ENCODE results near the gene SORCS2. TPM values are rescaled to one million over a fixed set of nuclear protein-coding genes. Genes with fewer than 3 reads are reported as not detected.

SORCS2 gene
- total RNA-seq, 1 donor from 2014 or later, result not detected

DNA sequence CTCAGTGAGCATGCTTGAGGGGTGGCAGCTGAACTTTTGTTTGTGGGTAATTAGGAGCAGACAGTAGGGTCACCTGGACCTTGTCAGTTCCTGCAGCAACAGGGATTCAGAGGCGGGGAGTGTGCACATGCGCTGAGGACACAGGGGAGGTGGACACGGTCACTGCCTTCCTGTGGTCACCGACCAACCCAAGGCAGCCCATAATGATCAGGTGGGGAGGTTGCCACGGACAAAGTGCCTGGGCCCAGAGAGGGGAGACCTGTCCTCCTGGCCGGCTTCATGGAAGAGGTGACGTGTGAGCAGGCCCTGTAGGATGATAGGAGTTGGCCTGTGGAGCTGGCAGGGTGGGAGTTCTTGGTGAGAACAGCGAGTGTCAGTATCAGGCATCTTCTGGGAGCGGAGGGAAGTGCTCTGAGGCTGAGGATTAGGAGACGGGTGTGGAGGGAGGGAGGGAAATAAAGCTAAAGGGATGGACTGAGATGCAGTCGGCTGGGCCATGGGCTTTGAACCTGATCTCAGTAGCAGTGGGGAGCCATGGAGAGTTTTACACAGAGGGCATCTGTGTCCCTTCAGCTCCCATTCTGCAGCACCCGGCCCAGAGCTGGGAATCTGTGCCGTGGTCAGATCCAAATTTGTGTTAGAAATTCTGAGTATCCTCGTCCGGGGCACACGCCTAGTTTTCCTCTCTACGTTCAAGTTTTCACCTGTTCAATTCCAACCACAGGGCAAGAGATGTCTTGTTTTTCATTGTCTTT is 142.4 kb downstream of the SORCS2 start:
- Mint-ChIP-seq H3K4me1 (ENCODE audit: low read depth) (no peaks in the 10 kb centered on the region), H3K27me3 (ENCODE audit: insufficient read depth) (no peaks in the 10 kb centered on the region), H3K36me3 (ENCODE audit: low read depth) (no peaks in the 10 kb centered on the region), H3K4me3 (no peak overlapping the region), H3K27ac (no peak overlapping the region), H3K9me3 (no peaks in the 10 kb centered on the region)
- intact Hi-C loops (cut with micrococcal nuclease), result loop anchor here (10.0 kb wide), 1 partner anchor 140 kb away; the partner anchor contains the start of gene SORCS2
- DNase-seq (ENCODE audit: low spot score), result no peak

DNA sequence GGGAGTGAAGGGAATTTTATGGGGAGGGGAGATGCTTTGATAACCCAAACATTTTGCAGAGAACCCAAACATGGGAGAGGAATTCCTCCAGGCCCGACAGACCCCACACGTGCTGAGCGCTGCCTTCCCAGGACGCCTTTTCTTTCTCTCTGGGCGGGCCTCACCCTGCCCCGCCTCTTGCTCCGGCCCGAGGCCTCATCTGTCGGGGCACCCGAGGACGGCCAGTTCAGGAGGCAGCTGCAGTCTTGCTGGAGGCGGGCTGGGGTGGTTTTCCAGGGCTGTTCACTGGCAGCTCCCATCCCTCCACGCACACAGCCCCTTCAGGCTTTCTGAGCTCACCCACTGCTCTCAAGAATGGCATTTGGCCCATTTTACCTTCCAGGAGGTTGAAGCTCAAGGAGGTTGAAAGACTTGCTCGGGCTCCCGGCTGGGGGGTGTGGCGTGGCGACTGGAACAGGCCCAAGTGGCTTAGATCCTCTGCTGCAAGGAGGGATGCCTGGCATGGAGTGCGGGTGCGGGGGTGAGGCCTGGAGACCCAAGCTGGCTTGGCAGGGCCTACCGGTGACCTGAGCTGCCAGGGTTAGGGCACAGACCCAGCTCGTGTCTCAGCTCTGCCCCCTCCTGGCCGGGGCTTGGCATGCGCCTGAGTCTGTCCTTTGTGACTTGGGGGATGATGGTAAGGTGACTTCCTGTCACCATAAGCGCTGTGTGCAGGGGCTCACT is 143.2 kb downstream of the SORCS2 start:
- H3K27me3 Mint-ChIP-seq (ENCODE audit: insufficient read depth), result no peaks in the 10 kb centered on the region
- no peak overlapping the region for H3K4me3 Mint-ChIP-seq
- no peaks in the 10 kb centered on the region for H3K9me3 Mint-ChIP-seq
- DNase-seq (ENCODE audit: low spot score), result peak; percentile 30
- H3K4me1 Mint-ChIP-seq (ENCODE audit: low read depth), result no peaks in the 10 kb centered on the region
- intact Hi-C loops (cut with micrococcal nuclease), result loop anchor here (10.0 kb wide), 1 partner anchor 141 kb away; the partner anchor contains the start of gene SORCS2
- no peaks in the 10 kb centered on the region for H3K36me3 Mint-ChIP-seq (ENCODE audit: low read depth)
- H3K27ac Mint-ChIP-seq, result no peak overlapping the region

DNA sequence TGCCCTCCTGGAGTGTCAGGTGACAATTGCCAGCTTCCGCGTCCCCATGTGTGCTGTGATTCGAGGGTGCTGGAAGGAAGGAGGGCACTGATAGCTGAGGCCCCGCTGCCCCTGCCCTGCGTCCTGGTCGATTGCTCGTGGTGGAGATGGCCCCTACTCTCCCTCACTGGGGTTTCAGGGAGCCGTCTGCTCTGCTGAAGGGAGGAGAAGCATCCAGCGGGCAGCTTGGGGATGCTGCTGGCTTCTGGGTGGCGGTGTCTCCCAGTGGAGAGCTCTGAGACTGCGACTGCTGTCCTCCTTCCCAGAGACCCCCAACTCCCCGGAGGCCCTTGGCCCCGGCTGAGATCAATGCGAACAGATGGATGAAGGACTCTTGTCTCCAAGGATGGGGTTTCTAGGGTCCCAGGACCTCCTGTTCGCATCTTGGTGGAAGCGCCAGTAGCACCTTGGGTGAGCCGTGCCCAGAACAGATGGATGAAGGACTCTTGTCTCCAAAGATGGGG is 143.8 kb downstream of the SORCS2 start:
- intact Hi-C loops (cut with micrococcal nuclease), result loop anchor here (10.0 kb wide), 1 partner anchor 141 kb away; the partner anchor contains the start of gene SORCS2
- no peak overlapping the region for H3K27ac Mint-ChIP-seq
- H3K4me1 Mint-ChIP-seq (ENCODE audit: low read depth), result no peaks in the 10 kb centered on the region
- no peaks in the 10 kb centered on the region for H3K27me3 Mint-ChIP-seq (ENCODE audit: insufficient read depth)
- no peaks in the 10 kb centered on the region for H3K9me3 Mint-ChIP-seq
- H3K36me3 Mint-ChIP-seq (ENCODE audit: low read depth), result no peaks in the 10 kb centered on the region
- H3K4me3 Mint-ChIP-seq, result no peak overlapping the region
- DNase-seq (ENCODE audit: low spot score), result no peak

DNA sequence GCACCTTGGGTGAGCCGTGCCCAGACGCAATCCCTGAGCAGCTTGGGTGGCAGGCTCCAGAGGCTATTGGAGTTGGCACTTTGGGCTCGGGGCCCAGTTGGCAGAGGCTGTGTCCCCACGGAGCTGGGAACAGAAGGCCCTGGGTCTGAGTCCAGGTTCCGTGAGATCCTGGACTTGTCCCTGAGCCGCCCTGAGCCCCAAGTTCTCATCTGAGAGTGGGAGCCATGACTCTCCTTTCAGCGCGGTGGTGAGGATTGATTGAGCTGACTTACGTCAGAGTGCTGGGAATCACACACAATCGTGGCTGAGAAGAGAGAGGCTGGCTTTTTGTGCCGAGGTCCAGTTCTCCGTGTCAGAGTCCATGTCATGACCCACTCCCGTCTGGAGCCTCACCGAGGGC is 144.4 kb downstream of the SORCS2 start:
- no peaks in the 10 kb centered on the region for H3K4me1 Mint-ChIP-seq (ENCODE audit: low read depth)
- H3K36me3 Mint-ChIP-seq (ENCODE audit: low read depth), result no peaks in the 10 kb centered on the region
- no peaks in the 10 kb centered on the region for H3K27me3 Mint-ChIP-seq (ENCODE audit: insufficient read depth)
- no peak for DNase-seq (ENCODE audit: low spot score)
- H3K27ac Mint-ChIP-seq, result no peak overlapping the region
- intact Hi-C loops (cut with micrococcal nuclease), result loop anchor here (10.0 kb wide), 1 partner anchor 142 kb away; the partner anchor contains the start of gene SORCS2
- H3K4me3 Mint-ChIP-seq, result no peak overlapping the region
- H3K9me3 Mint-ChIP-seq, result peaks cover 1% of the 10 kb centered on the region

DNA sequence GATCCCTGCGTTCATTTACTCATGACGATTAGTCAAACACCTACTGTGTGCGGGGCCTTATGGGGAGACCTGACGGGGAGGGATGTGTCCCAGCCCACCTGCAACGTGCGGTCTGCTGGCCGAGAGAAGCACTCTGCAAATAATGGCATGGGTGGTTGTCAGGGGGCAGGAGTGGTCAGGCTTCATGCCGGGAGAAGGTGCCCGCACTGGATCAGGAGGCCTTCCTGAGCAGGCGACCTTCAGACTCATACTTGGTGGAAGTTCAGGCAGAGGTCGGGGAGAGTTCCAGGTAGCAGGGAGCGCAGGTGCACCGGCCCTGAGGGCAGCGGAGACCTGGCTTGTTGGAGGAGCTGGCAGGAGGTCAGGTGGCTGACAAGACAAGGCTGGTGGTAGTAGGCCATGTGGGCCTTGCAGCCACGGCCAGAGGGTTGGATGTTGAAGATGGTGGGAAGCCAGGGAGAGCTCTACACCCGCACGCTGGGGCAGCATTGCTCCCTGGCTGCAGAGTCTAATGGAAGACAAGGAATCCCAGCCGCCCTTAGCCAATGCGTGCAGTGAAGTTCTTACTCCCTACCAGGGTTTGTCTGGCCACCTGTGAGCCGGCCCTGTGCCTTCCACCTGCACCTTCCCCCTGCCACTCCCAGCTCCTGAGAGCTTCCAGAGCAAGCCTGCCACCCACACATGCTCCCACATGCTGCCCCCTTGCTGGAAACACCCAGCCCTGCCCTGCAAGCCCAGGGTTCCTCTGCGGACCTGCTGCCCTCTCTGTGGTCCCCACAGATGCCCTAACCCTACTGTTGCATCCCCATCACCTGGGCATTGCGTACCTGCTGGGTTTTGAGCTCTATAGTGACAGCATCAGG is 145.1 kb downstream of the SORCS2 start:
- Mint-ChIP-seq H3K9me3 (peaks cover 3% of the 10 kb centered on the region), H3K36me3 (ENCODE audit: low read depth) (no peaks in the 10 kb centered on the region), H3K27ac (no peak overlapping the region), H3K27me3 (ENCODE audit: insufficient read depth) (no peaks in the 10 kb centered on the region), H3K4me3 (no peak overlapping the region), H3K4me1 (ENCODE audit: low read depth) (no peaks in the 10 kb centered on the region)
- intact Hi-C loops (cut with micrococcal nuclease), result loop anchor here (10.0 kb wide), 1 partner anchor 143 kb away; the partner anchor contains the start of gene SORCS2
- DNase-seq (ENCODE audit: low spot score), result no peak

DNA sequence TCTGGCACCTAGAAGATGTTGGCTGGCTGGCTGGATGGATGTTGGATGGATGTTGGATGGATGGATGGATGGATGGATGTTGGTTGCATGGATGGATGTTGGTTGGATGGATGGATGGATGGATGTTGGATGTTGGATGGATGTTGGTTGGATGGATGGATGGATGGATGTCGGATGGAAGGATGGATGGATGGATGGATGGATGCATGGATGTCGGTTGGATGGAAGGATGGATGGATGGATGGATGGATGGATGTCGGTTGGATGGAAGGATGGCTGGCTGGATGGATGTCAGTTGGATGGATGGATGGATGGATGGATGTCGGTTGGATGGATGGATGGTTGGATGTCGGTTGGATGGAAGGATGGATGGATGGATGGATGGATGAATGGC is 145.7 kb downstream of the SORCS2 start:
- intact Hi-C loops (cut with micrococcal nuclease), result loop anchor here (10.0 kb wide), 1 partner anchor 143 kb away; the partner anchor contains the start of gene SORCS2
- DNase-seq (ENCODE audit: low spot score), result no peak
- H3K4me1 Mint-ChIP-seq (ENCODE audit: low read depth), result no peaks in the 10 kb centered on the region
- H3K27ac Mint-ChIP-seq, result no peak overlapping the region
- H3K27me3 Mint-ChIP-seq (ENCODE audit: insufficient read depth), result no peaks in the 10 kb centered on the region
- H3K36me3 Mint-ChIP-seq (ENCODE audit: low read depth), result no peaks in the 10 kb centered on the region
- H3K4me3 Mint-ChIP-seq, result no peak overlapping the region
- peaks cover 6% of the 10 kb centered on the region for H3K9me3 Mint-ChIP-seq

DNA sequence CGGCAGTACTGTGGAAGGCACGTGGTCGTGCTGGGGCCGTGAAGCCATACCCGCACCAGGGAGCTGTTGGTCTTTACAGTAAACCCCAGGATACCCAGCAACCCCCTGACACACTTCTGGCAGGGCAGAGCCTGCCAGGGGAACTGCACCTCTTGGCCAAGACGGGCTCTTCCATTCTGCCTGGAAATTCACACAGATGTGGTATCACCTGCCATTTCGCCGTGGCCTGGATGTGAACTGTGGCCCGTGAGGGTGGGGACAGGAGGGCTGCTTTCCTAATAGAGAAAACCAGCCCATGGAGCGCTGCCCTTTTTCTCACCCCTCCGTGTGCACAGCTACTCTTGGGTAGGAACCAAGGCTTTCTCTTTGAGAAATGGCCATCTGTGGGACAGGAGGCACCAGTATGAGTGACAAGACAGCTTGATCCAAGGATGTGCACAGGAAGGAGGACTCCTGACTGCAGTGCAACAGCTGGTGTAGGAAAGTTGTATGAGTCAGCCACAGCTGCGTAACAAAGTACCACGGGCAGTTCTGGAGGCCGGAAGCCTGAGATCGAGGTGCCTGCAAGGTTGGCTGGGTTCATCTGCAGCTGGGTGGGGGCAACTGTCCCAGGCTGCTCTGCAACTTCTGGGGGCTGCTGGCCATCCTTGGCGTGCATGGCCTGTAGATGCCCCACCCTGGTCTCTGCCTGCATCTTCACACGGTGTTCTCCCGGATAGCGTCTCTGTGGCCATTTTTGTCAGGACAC is 146.7 kb downstream of the SORCS2 start:
- intact Hi-C loops (cut with micrococcal nuclease), result loop anchor here (10.0 kb wide), 1 partner anchor 144 kb away; the partner anchor contains the start of gene SORCS2
- peaks cover 6% of the 10 kb centered on the region for H3K9me3 Mint-ChIP-seq
- no peak for DNase-seq (ENCODE audit: low spot score)
- H3K36me3 Mint-ChIP-seq (ENCODE audit: low read depth), result no peaks in the 10 kb centered on the region
- H3K4me3 Mint-ChIP-seq, result no peak overlapping the region
- no peaks in the 10 kb centered on the region for H3K4me1 Mint-ChIP-seq (ENCODE audit: low read depth)
- H3K27ac Mint-ChIP-seq, result no peak overlapping the region
- no peaks in the 10 kb centered on the region for H3K27me3 Mint-ChIP-seq (ENCODE audit: insufficient read depth)

DNA sequence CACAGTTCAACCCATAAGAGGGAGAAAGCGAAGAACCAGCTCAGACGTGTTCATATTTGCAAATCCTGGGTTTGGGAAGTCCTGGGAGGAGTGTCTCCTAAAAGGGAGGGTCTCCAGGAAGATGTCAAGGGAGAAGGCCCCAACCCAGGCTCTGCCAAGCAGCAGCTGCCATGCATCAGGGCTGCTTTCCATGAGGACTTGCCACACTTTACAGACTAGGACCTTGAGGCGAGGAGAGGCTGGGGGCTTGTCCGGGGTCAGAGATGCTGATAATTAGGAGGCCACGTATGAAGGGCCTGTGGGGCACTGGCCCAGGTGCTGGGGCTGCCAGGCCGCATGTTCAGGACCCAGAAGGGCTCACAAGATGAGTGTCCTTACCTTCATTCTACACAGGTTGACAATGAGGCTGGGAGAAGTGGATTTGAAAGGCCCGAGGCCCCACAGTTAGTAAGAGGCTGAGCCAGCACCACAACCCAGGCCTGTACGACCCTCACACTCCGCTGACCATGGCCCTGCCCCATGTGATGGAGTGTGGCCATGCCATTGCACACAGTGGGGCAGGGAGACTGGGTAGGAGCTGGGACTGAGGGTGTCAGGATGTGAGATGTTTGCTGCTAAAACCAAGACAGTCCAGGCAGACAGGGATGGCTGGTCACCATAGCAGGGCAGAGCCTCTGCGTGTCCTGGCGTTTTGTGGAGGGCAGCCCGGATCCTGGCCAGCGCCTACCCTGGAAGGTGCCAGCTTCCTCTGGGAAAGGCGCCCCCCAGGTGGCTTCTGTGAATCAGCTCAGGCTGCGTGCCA is 147.6 kb downstream of the SORCS2 start:
- no peaks in the 10 kb centered on the region for H3K27me3 Mint-ChIP-seq (ENCODE audit: insufficient read depth)
- peaks cover 6% of the 10 kb centered on the region for H3K9me3 Mint-ChIP-seq
- no peaks in the 10 kb centered on the region for H3K4me1 Mint-ChIP-seq (ENCODE audit: low read depth)
- no peak overlapping the region for H3K27ac Mint-ChIP-seq
- no peaks in the 10 kb centered on the region for H3K36me3 Mint-ChIP-seq (ENCODE audit: low read depth)
- no peak for DNase-seq (ENCODE audit: low spot score)
- intact Hi-C loops (cut with micrococcal nuclease), result loop anchor here (10.0 kb wide), 1 partner anchor 145 kb away; the partner anchor contains the start of gene SORCS2
- no peak overlapping the region for H3K4me3 Mint-ChIP-seq

DNA sequence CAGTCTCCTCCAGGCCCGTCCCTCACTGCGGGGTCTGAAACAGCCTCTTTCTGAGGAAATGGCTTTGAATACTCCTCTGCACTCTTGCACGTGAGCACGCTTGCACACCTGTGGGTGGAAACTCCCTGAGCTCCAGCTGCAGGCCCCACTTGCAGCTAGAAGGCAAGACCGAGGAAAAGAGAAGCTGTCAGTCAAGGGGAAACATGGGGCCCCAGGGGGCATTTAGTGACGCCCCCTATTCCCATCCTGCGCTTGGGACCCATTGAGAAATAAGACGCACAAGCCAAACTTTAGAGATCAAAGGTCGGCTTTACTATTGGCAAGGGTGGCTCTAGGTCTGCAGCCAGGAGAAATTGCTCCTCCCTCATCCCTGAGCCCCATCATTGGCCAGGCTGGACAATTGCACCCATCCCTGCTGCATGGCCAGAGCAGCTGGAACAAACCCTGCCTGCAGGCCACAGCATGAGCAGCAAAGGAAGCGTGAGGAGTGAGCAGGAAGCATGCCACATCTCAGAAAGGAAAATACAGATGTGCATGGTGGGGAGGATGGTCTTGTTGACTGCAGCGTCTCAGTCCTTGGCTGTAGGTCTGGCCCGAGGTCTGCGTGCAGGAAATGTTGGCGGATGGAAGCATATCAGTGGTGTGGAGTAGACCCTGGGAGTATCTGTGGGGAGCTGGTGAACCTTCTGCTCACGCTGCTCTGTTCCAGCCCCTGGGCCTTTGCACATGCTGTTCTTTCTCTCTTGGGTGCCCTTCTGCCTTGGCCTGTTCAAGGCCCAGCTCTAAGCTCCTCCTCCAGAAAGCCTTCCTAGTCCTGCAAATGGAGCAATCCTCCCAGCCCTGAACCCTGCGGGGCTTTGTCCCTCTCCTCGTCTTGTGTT is 148.5 kb downstream of the SORCS2 start:
- no peaks in the 10 kb centered on the region for H3K27me3 Mint-ChIP-seq (ENCODE audit: insufficient read depth)
- intact Hi-C loops (cut with micrococcal nuclease), result no loop called here
- H3K4me3 Mint-ChIP-seq, result no peak overlapping the region
- H3K36me3 Mint-ChIP-seq (ENCODE audit: low read depth), result no peaks in the 10 kb centered on the region
- no peak for DNase-seq (ENCODE audit: low spot score)
- peaks cover 6% of the 10 kb centered on the region for H3K9me3 Mint-ChIP-seq
- no peaks in the 10 kb centered on the region for H3K4me1 Mint-ChIP-seq (ENCODE audit: low read depth)
- H3K27ac Mint-ChIP-seq, result no peak overlapping the region

DNA sequence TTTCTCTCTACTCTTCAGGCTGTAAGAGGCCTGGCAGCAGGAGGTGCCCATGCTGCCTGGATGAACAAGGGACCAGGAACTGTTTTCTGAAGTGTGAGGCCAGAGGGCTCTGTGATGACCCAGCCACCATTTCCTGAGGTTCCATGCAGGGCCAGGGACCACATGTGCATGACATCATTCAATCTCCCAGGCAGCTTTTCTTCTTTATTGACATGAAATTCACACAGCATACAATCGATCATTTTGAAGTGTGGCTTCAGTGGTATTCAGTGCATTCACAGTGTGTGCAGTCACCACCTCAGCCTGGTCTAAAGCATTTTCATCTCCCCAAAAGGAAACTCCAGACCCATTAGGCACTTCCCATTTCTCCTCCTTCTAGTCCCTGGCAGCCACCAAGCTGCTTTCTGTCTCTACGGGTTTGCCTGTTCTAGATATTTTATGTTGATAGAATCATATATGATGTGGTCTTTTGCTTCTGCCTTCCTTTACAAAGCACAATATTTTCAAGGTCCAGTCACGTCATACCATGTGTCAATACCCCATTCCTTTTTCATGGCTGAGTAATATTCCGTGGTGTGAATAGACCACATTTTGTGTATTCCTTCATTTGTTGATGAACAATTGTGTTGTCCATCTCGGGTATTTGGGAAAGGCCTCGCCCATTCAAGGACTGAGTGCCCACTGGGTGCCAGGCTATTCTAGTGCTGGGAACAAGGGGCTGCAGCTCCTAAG is 149.3 kb downstream of the SORCS2 start:
- H3K36me3 Mint-ChIP-seq (ENCODE audit: low read depth), result no peaks in the 10 kb centered on the region
- H3K27ac Mint-ChIP-seq, result no peak overlapping the region
- intact Hi-C loops (cut with micrococcal nuclease), result no loop called here
- H3K4me1 Mint-ChIP-seq (ENCODE audit: low read depth), result no peaks in the 10 kb centered on the region
- H3K27me3 Mint-ChIP-seq (ENCODE audit: insufficient read depth), result no peaks in the 10 kb centered on the region
- no peak overlapping the region for H3K4me3 Mint-ChIP-seq
- no peak for DNase-seq (ENCODE audit: low spot score)
- peaks cover 6% of the 10 kb centered on the region for H3K9me3 Mint-ChIP-seq

Data from activated T-helper 1 cell treated with anti-CD3 and anti-CD28 coated beads, Interleukin-12 subunit alpha, Interleukin-12 subunit beta, Interleukin-2, Interleukin-4 antibody, amounts not matched to agents 30 ng/mL and 10 ng/mL and 1 ng/mL, durations not matched to agents 14 hours and 24 hours and 36 hours (primary cell).